Endodermal cell (in vitro differentiated cells): Measurements from ENCODE around the gene TPMT. TPM values are rescaled to one million over a fixed set of nuclear protein-coding genes. Genes with fewer than 3 reads are reported as not detected.

Experiments used
- DNase-seq: peaks from one replicate; pipeline ENCODE4 v3.0.0-alpha.2; 2017
- H3K27ac ChIP-seq: 2 replicates; pipeline ENCODE4 v1.5.1; 2013; ENCODE audit warnings: mild to moderate bottlenecking, low read depth, low read length, moderate library complexity
- H3K27me3 ChIP-seq: 2 replicates; pipeline ENCODE4 v1.6.1; 2013; ENCODE audit warnings: mild to moderate bottlenecking, low read length, moderate library complexity; ENCODE audit not compliant: insufficient read depth, control insufficient read depth, poor library complexity, severe bottlenecking
- H3K36me3 ChIP-seq: 2 replicates; pipeline ENCODE4 v1.7.0; 2013; ENCODE audit warnings: mild to moderate bottlenecking, low read length, moderate library complexity; ENCODE audit not compliant: control insufficient read depth, insufficient read depth
- H3K4me1 ChIP-seq: one replicate; pipeline ENCODE4 v1.7.0; 2013; ENCODE audit warnings: low read length; ENCODE audit not compliant: control insufficient read depth, insufficient read depth
- H3K4me3 ChIP-seq: 2 replicates; pipeline ENCODE4 v1.5.1; 2013; ENCODE audit warnings: mild to moderate bottlenecking, low read length, moderate library complexity
- H3K9ac ChIP-seq: 2 replicates; pipeline ENCODE4 v1.6.1; 2013; ENCODE audit warnings: mild to moderate bottlenecking, low read length, moderate library complexity; ENCODE audit not compliant: poor library complexity, severe bottlenecking; ENCODE audit errors: extremely low read depth
- H3K9me3 ChIP-seq: 2 replicates; pipeline ENCODE4 v1.6.1; 2013; ENCODE audit warnings: mild to moderate bottlenecking, low read length, moderate library complexity; ENCODE audit not compliant: control insufficient read depth
- H3K27ac Mint-ChIP-seq: 2 replicates; pipeline ENCODE4 v1.8.0; 2020; ENCODE audit warnings: mixed read lengths
- H3K27me3 Mint-ChIP-seq: 2 replicates; pipeline ENCODE4 v1.8.0; 2021; ENCODE audit warnings: mild to moderate bottlenecking, mixed read lengths; ENCODE audit not compliant: insufficient read depth
- H3K36me3 Mint-ChIP-seq: 2 replicates; pipeline ENCODE4 v1.8.0; 2020; ENCODE audit warnings: low read depth, mixed read lengths
- H3K4me1 Mint-ChIP-seq: 2 replicates; pipeline ENCODE4 v1.8.0; 2020; ENCODE audit warnings: mixed read lengths
- H3K4me3 Mint-ChIP-seq: 2 replicates; pipeline ENCODE4 v1.8.0; 2020; ENCODE audit warnings: mild to moderate bottlenecking, moderate library complexity, mixed read lengths
- H3K9me3 Mint-ChIP-seq: 2 replicates; pipeline ENCODE4 v1.8.0; 2020; ENCODE audit warnings: mild to moderate bottlenecking, mixed read lengths
- WGBS, 2 experiments: methylation state at CpG; one replicate each; pipeline versions ENCODE4 v1.1.5 to v1.1.7; 2013; ENCODE audit warnings: missing lambda C conversion rate in 2 of 2, mixed read lengths in 1 of 2; ENCODE audit not compliant: insufficient coverage in 1 of 2, insufficient read length in 1 of 2; 5-methylcytosine and 5-hydroxymethylcytosine counted together
- total RNA-seq, 2 donors: library from RNA; stranded (reverse); fragmentation: NEBNext Ultra II Directional in 1 of 2; extraction: Animal tissue kit (Norgen Biotek cat#: 25700) in 1 of 2; gene quantifications; 2 replicates in 1 of 2; 3 replicates in 1 of 2; pipeline ENCODE4 v1.2.1, GENCODE V29; 2021
- TF ChIP-seq, protein P1 (sequence below): fragments of 200-600 bp; sonication (generic); conservative IDR thresholded peaks from 2 replicates; pipeline ENCODE4 v1.5.0; 2021; ENCODE audit warnings: antibody characterized with exemption, mild to moderate bottlenecking

The TPMT gene
- total RNA-seq, 2 donors from 2014 or later = 14.0 to 15.8 TPM

DNA sequence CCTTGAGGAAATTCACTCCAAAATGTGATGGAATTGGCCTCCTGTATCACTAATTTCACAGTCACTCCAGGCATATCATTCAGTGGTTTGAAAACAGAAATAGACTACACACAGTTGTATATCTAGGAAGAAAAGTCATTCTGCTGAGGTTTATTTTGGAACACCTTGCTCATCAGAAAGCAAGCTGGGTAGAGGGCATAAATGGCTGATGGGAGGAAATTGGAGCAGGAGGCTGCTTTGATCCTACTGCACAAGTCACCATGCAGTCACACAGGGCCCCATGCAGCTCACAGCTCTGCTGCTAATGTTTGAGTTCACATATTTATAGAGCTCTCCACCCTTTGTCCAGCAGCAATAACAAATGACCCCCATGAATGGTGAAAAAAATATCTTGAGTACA, 44.7 kb downstream of the TPMT start:
- H3K4me3 ChIP-seq = no peak overlapping the region
- DNase-seq = no peak
- Mint-ChIP-seq H3K27ac (no peak overlapping the region), H3K4me3 (no peak overlapping the region), H3K36me3 (no peaks in the 10 kb centered on the region), H3K27me3 (no peaks in the 10 kb centered on the region), H3K9me3 (peaks cover 6% of the 10 kb centered on the region), H3K4me1 (no peaks in the 10 kb centered on the region)
- no peaks in the 10 kb centered on the region for H3K36me3 ChIP-seq
- H3K9me3 ChIP-seq = no peaks in the 10 kb centered on the region
- H3K27me3 ChIP-seq = no peaks in the 10 kb centered on the region
- no peak overlapping the region for H3K27ac ChIP-seq
- H3K9ac ChIP-seq = no peak overlapping the region
- TF ChIP-seq, protein P1, sequence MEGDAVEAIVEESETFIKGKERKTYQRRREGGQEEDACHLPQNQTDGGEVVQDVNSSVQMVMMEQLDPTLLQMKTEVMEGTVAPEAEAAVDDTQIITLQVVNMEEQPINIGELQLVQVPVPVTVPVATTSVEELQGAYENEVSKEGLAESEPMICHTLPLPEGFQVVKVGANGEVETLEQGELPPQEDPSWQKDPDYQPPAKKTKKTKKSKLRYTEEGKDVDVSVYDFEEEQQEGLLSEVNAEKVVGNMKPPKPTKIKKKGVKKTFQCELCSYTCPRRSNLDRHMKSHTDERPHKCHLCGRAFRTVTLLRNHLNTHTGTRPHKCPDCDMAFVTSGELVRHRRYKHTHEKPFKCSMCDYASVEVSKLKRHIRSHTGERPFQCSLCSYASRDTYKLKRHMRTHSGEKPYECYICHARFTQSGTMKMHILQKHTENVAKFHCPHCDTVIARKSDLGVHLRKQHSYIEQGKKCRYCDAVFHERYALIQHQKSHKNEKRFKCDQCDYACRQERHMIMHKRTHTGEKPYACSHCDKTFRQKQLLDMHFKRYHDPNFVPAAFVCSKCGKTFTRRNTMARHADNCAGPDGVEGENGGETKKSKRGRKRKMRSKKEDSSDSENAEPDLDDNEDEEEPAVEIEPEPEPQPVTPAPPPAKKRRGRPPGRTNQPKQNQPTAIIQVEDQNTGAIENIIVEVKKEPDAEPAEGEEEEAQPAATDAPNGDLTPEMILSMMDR = no peak
- no peaks in the 10 kb centered on the region for H3K4me1 ChIP-seq

DNA sequence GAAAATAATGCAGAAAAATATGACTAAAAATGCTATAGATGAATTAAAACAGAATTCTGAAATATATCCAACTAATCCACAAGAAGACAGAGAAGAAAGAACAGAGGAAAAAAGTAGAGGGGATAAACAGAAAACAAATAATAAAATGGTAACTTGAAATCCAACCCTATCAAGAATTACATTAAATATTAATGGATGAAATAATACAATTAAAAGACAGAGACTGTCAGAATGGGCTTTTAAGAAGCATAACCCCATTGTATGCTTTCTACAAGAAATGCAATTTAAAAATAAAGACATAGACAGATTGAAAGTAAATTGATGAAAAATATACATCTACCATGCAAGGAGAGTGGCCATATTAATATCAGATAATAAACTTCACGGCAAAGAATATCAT, 47.8 kb downstream of the TPMT start:
- H3K4me1 Mint-ChIP-seq = no peaks in the 10 kb centered on the region

DNA sequence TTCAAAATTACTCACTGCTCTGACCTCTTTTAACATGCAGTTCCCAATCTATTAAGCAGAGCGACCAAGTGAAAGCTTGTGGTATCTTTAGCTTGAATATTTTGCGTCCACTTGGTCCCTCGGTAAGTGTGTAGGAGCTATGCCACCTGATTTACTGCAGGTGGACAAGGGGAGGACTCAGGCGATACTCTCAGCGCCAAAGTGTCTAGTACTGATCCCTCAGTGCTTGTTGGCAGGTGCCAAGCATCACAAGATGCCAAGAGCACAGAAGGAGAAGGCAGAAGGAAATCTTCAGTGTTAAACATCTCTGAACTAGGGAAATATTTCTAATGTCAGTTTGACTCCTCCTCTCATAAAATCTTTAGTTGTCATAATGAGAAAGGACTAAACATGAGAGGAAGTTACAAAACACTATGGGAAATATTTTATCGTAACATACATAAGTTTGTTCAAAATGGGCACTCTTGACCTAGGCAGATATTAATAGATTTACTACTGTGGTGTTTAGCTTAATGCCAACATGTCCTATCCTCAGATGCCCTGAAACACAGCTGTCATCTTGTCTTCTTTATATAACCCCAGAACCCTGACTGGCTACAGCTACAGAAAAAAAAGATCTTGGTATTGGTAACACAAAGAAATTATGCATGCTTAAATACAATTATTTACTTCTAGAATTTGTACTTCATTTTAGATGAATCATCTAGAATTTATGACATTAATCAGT, 51.9 kb downstream of the TPMT start:
- Mint-ChIP-seq H3K9me3 (peaks cover 6% of the 10 kb centered on the region), H3K4me1 (no peaks in the 10 kb centered on the region), H3K36me3 (no peaks in the 10 kb centered on the region), H3K4me3 (no peak overlapping the region), H3K27ac (no peak overlapping the region), H3K27me3 (no peaks in the 10 kb centered on the region)
- H3K9me3 ChIP-seq = no peaks in the 10 kb centered on the region
- no peak overlapping the region for H3K9ac ChIP-seq
- no peaks in the 10 kb centered on the region for H3K36me3 ChIP-seq
- H3K27me3 ChIP-seq = no peaks in the 10 kb centered on the region
- DNase-seq = no peak
- H3K4me3 ChIP-seq = no peak overlapping the region
- 94 to 97% methylated on average over 6 of the region's 6 CpGs for whole genome bisulfite sequencing, 2 experiments
- no peaks in the 10 kb centered on the region for H3K4me1 ChIP-seq
- TF ChIP-seq, protein P1 = no peak
- H3K27ac ChIP-seq = no peak overlapping the region

More for the DNA sequence above, 47.8 kb downstream of the TPMT start:
- H3K4me1 ChIP-seq = no peaks in the 10 kb centered on the region
- Mint-ChIP-seq H3K4me3 (no peak overlapping the region), H3K9me3 (peaks cover 6% of the 10 kb centered on the region), H3K36me3 (no peaks in the 10 kb centered on the region), H3K27me3 (no peaks in the 10 kb centered on the region), H3K27ac (no peak overlapping the region)
- H3K4me3 ChIP-seq = peak overlapping the region; percentile 49
- TF ChIP-seq, protein P1 = no peak
- H3K27ac ChIP-seq = no peak overlapping the region
- no peaks in the 10 kb centered on the region for H3K36me3 ChIP-seq
- no peaks in the 10 kb centered on the region for H3K9me3 ChIP-seq
- no peaks in the 10 kb centered on the region for H3K27me3 ChIP-seq
- WGBS, 2 experiments = 56 to 83% methylated on average over 1 of the region's 1 CpG
- no peak for DNase-seq
- no peak overlapping the region for H3K9ac ChIP-seq
